ACC112 (cell line): Measurements from ENCODE around the gene ADD1.
"Not testable (repeated sequence)": the region's sequence is repeated elsewhere in the genome, so short reads cannot be mapped to it uniquely, and the experiment has no call there.

Experiments
- H2AFZ ChIP-seq: fragments of 200-600 bp; sonication (generic); one replicate; pipeline ENCODE4 v1.6.0; 2017; ENCODE audit warnings: antibody characterized with exemption, low read length; ENCODE audit not compliant: unreplicated experiment
- H3K27ac ChIP-seq: fragments of 200-600 bp; sonication (generic); 2 replicates; pipeline ENCODE4 v1.5.1; 2014; ENCODE audit warnings: low read depth, mild to moderate bottlenecking, antibody characterized with exemption, low read length, moderate library complexity
- H3K27me3 ChIP-seq: fragments of 200-600 bp; sonication (generic); 2 replicates; pipeline ENCODE4 v1.6.1; 2014; ENCODE audit warnings: mild to moderate bottlenecking, antibody characterized with exemption, low read length, moderate library complexity, mixed read lengths; ENCODE audit not compliant: insufficient read depth
- H3K36me3 ChIP-seq: fragments of 200-600 bp; sonication (generic); 2 replicates; pipeline ENCODE4 v1.6.1; 2016; ENCODE audit warnings: mild to moderate bottlenecking, antibody characterized with exemption, low read length, moderate library complexity, mixed read lengths; ENCODE audit not compliant: insufficient read depth
- H3K4me1 ChIP-seq: fragments of 200-600 bp; sonication (generic); one replicate; pipeline ENCODE4 v1.6.1; 2016; ENCODE audit warnings: low read length, mixed read lengths; ENCODE audit not compliant: insufficient read depth, unreplicated experiment, control insufficient read depth
- H3K4me3 ChIP-seq: fragments of 200-600 bp; sonication (generic); 2 replicates; pipeline ENCODE4 v1.5.1; 2014; ENCODE audit warnings: mild to moderate bottlenecking, low read depth, low read length
- H3K79me2 ChIP-seq: fragments of 200-600 bp; sonication (generic); one replicate; pipeline ENCODE4 v1.6.0; 2016; ENCODE audit warnings: low read length; ENCODE audit not compliant: control insufficient read depth, unreplicated experiment, insufficient read depth

The ADD1 gene

GRCh38 chr4:2911868-2912267 lies 68.2 kb downstream of the ADD1 start:
- H3K4me3 ChIP-seq: no peak overlapping the region
- no peaks in the 10 kb centered on the region for H3K4me1 ChIP-seq
- no peak overlapping the region for H3K27ac ChIP-seq
- no peaks in the 10 kb centered on the region for H3K79me2 ChIP-seq
- H2AFZ ChIP-seq: no peak overlapping the region
- no peaks in the 10 kb centered on the region for H3K27me3 ChIP-seq
- H3K36me3 ChIP-seq: peaks cover 40% of the 10 kb centered on the region

- H3K36me3 ChIP-seq: peaks cover 36% of the 10 kb centered on the region
These were observed 69.5 kb downstream of the ADD1 start for GRCh38 chr4:2913168-2913567.

GRCh38 chr4:2914256-2915126 lies 70.8 kb downstream of the ADD1 start:
- no peaks in the 10 kb centered on the region for H3K4me1 ChIP-seq
- no peaks in the 10 kb centered on the region for H3K27me3 ChIP-seq
- no peak overlapping the region for H3K4me3 ChIP-seq
- H3K36me3 ChIP-seq: peaks cover 33% of the 10 kb centered on the region
- no peak overlapping the region for H2AFZ ChIP-seq
- no peak overlapping the region for H3K27ac ChIP-seq
- H3K79me2 ChIP-seq: peaks cover 3% of the 10 kb centered on the region

More at GRCh38 chr4:2913168-2913567, 69.5 kb downstream of the ADD1 start:
- Histone ChIP-seq H2AFZ (no peak overlapping the region), H3K4me3 (no peak overlapping the region), H3K4me1 (no peaks in the 10 kb centered on the region), H3K27ac (no peak overlapping the region), H3K27me3 (no peaks in the 10 kb centered on the region), H3K79me2 (peaks cover 3% of the 10 kb centered on the region)

- peaks cover 35% of the 10 kb centered on the region for H3K36me3 ChIP-seq
- no peaks in the 10 kb centered on the region for H3K4me1 ChIP-seq
- H3K4me3 ChIP-seq: no peak overlapping the region
- no peak overlapping the region for H2AFZ ChIP-seq
- H3K27ac ChIP-seq: no peak overlapping the region
- no peaks in the 10 kb centered on the region for H3K27me3 ChIP-seq
- H3K79me2 ChIP-seq: peaks cover 3% of the 10 kb centered on the region
These were observed 72.1 kb downstream of the ADD1 start for GRCh38 chr4:2915789-2916188.

- not testable (repeated sequence) for H3K79me2 ChIP-seq
- H3K36me3 ChIP-seq: peaks cover 31% of the 10 kb centered on the region
These were observed 73.1 kb downstream of the ADD1 start for GRCh38 chr4:2916696-2917095.

GRCh38 chr4:2918300-2918699 lies 74.7 kb downstream of the ADD1 start:
- not testable (repeated sequence) for H3K4me1 ChIP-seq, H3K27me3 ChIP-seq, H3K27ac ChIP-seq, H3K4me3 ChIP-seq, H2AFZ ChIP-seq, H3K79me2 ChIP-seq
- peaks cover 24% of the 10 kb centered on the region for H3K36me3 ChIP-seq

More at GRCh38 chr4:2916696-2917095, 73.1 kb downstream of the ADD1 start:
- H3K4me3 ChIP-seq, H3K27me3 ChIP-seq, H2AFZ ChIP-seq, H3K27ac ChIP-seq, H3K4me1 ChIP-seq: not testable (repeated sequence)

GRCh38 chr4:2918714-2919113 lies 75.1 kb downstream of the ADD1 start:
- H3K27ac ChIP-seq, H3K79me2 ChIP-seq, H2AFZ ChIP-seq: not testable (repeated sequence)

GRCh38 chr4:2922453-2923101 lies 78.9 kb downstream of the ADD1 start:
- not testable (repeated sequence) for H3K27me3 ChIP-seq, H3K4me1 ChIP-seq, H3K79me2 ChIP-seq, H2AFZ ChIP-seq, H3K36me3 ChIP-seq, H3K4me3 ChIP-seq
- H3K27ac ChIP-seq: peak overlapping the region; percentile 39; the same call in 1 of the 2 replicates

More at GRCh38 chr4:2918714-2919113, 75.1 kb downstream of the ADD1 start:
- not testable (repeated sequence) for H3K27me3 ChIP-seq, H3K4me3 ChIP-seq, H3K4me1 ChIP-seq
- peaks cover 24% of the 10 kb centered on the region for H3K36me3 ChIP-seq

GRCh38 chr4:2923141-2923551 lies 79.5 kb downstream of the ADD1 start:
- no peak overlapping the region for H3K4me3 ChIP-seq
- no peak overlapping the region for H2AFZ ChIP-seq
- H3K36me3 ChIP-seq: peaks cover 6% of the 10 kb centered on the region; the same call in 1 of the 2 replicates
- H3K27me3 ChIP-seq: no peaks in the 10 kb centered on the region
- peak overlapping the region; percentile 39; the same call in 1 of the 2 replicates for H3K27ac ChIP-seq
- peaks cover 6% of the 10 kb centered on the region for H3K4me1 ChIP-seq
- peaks cover 7% of the 10 kb centered on the region for H3K79me2 ChIP-seq

GRCh38 chr4:2923668-2924173 lies 80.1 kb downstream of the ADD1 start:
- Histone ChIP-seq H3K4me1 (peaks cover 6% of the 10 kb centered on the region), H3K36me3 (peaks cover 5% of the 10 kb centered on the region; the same call in 1 of the 2 replicates), H3K79me2 (peaks cover 7% of the 10 kb centered on the region), H3K27me3 (no peaks in the 10 kb centered on the region), H3K4me3 (no peak overlapping the region), H3K27ac (0 out of 2 replicates have a peak overlapping the region, but pooled peaks have one; percentile 39), H2AFZ (no peak overlapping the region)
